HepG2 (cell line): Measurements from ENCODE around the gene CNOT1. TPM values are rescaled to one million over a fixed set of nuclear protein-coding genes. Genes with fewer than 3 reads are reported as not detected.

Source experiments
- ATAC-seq: fragments of 200-7000 bp; cut with Tn5 transposase; 3 replicates; pipeline ENCODE4 v1.9.1; 2020; ENCODE audit warnings: mild to moderate bottlenecking, moderate library complexity
- BruUV-seq: library from RNA; stranded (reverse); fragments of 400-500 nt; replicated peaks from 2 replicates; lab custom pipeline; 2021; lab: Mats Ljungman, UMichigan
- CTCF ChIA-PET: fragments of 300-600 bp; formaldehyde crosslinking; extraction: SDS; loops from one replicate; lab custom pipeline; 2021; ENCODE audit warnings: low total read pairs, inconsistent platforms, low intra/inter-chr PET ratio; lab: Yijun Ruan, JAX
- POLR2A ChIA-PET: fragments of 350-600 bp; sonication (Branson Sonifier 250); formaldehyde crosslinking; loops from one replicate; lab custom pipeline; 2020; ENCODE audit warnings: antibody characterized with exemption, inconsistent platforms; lab: Yijun Ruan, JAX
- DNase-seq: peaks from one replicate; pipeline ENCODE4 v3.0.0-alpha.2; 2015; ENCODE audit warnings: low spot score
- FAIRE-seq: peaks from 3 replicates; lab custom pipeline; 2011; peaks lifted over from hg19 to GRCh38; lab: Jason Lieb, UNC
- H2AFZ ChIP-seq: one replicate; pipeline ENCODE4 v1.6.1; 2011; ENCODE audit warnings: low read length, inconsistent platforms
- H3K27ac ChIP-seq: fragments of 300-600 bp; 3 replicates; pipeline ENCODE4 v1.8.0; 2011; ENCODE audit warnings: mixed run types, mild to moderate bottlenecking, mixed read lengths, low read length, inconsistent platforms; ENCODE audit not compliant: insufficient read depth; ENCODE audit errors: extremely low read length
- H3K27me3 ChIP-seq, 2 experiments: fragments of 200-600 bp in 1 of 2; 2 replicates in 1 of 2; 3 replicates in 1 of 2; pipeline versions ENCODE4 v1.6.0 to v1.8.0; 2011; ENCODE audit warnings: low read length in 2 of 2, mild to moderate bottlenecking in 2 of 2, moderate library complexity in 2 of 2, inconsistent platforms in 1 of 2; ENCODE audit not compliant: insufficient read depth in 2 of 2, control insufficient read depth in 1 of 2
- H3K36me3 ChIP-seq, 2 experiments: fragments of 200-600 bp in 1 of 2; replicated peaks in 1 of 2; 2 replicates in 1 of 2; 3 replicates in 1 of 2; pipeline versions ENCODE4 v1.5.1 to v1.8.0; 2011; ENCODE audit warnings: low read length in 2 of 2, inconsistent platforms in 1 of 2; ENCODE audit not compliant: insufficient read depth in 2 of 2, control insufficient read depth in 1 of 2
- H3K4me1 ChIP-seq: 2 replicates; pipeline ENCODE4 v1.5.1; 2012; ENCODE audit warnings: low read length, inconsistent platforms; ENCODE audit not compliant: insufficient read depth
- H3K4me2 ChIP-seq: 2 replicates; pipeline ENCODE4 v1.6.0; 2011; ENCODE audit warnings: low read depth, low read length, inconsistent platforms
- H3K4me3 ChIP-seq, 3 experiments: fragments of 200-600 bp in 1 of 3; sonication (generic), shearing (Covaris generic) in 1 of 3; replicated peaks in 1 of 3; 2 replicates each; pipeline ENCODE4 v1.5.1; 2011 to 2016; ENCODE audit warnings: low read length in 3 of 3, inconsistent platforms in 2 of 3, low read depth in 2 of 3, mild to moderate bottlenecking in 2 of 3, control low read depth in 1 of 3, mixed read lengths in 1 of 3; ENCODE audit not compliant: insufficient read depth in 1 of 3
- H3K79me2 ChIP-seq: one replicate; pipeline ENCODE4 v1.6.1; 2011; ENCODE audit warnings: low read length, inconsistent platforms; ENCODE audit not compliant: insufficient read depth
- H3K9ac ChIP-seq: 2 replicates; pipeline ENCODE4 v1.6.0; 2011; ENCODE audit warnings: mild to moderate bottlenecking, low read depth, low read length, inconsistent platforms; ENCODE audit not compliant: insufficient read depth
- H3K9me3 ChIP-seq: 2 replicates; pipeline ENCODE4 v1.5.1; 2012; ENCODE audit warnings: mild to moderate bottlenecking, low read length
- H4K20me1 ChIP-seq: 2 replicates; pipeline ENCODE4 v1.6.0; 2011; ENCODE audit warnings: inconsistent platforms, mild to moderate bottlenecking, low read length, moderate library complexity; ENCODE audit not compliant: insufficient read depth
- JDP2 ChIP-seq: sonication (generic); formaldehyde crosslinking; IDR thresholded peaks from 2 replicates; pipeline ENCODE4 v1.8.1; 2022; ENCODE audit warnings: missing genetic modification reagents, borderline replicate concordance
- NCOA1 ChIP-seq: sonication (generic); formaldehyde crosslinking; IDR thresholded peaks from 2 replicates; pipeline ENCODE4 v1.9.0; 2021; ENCODE audit warnings: missing genetic modification reagents
- TBX2 ChIP-seq: sonication (generic); formaldehyde crosslinking; IDR thresholded peaks from 2 replicates; pipeline ENCODE4 v1.5.0; 2020; ENCODE audit warnings: missing genetic modification reagents, mild to moderate bottlenecking, borderline replicate concordance
- ZNF235 ChIP-seq: sonication (generic); formaldehyde crosslinking; IDR thresholded peaks from 2 replicates; pipeline ENCODE4 v1.8.1; 2023; ENCODE audit warnings: mild to moderate bottlenecking, missing genetic modification reagents, borderline replicate concordance
- ZNF317 ChIP-seq: sonication (generic); formaldehyde crosslinking; IDR thresholded peaks from 2 replicates; pipeline ENCODE4 v1.5.0; 2020; ENCODE audit warnings: mild to moderate bottlenecking, missing genetic modification reagents
- ZNF350 ChIP-seq: sonication (generic); formaldehyde crosslinking; IDR thresholded peaks from 2 replicates; pipeline ENCODE4 v1.4.0; 2020; ENCODE audit warnings: mild to moderate bottlenecking, low read depth, missing genetic modification reagents, borderline replicate concordance
- WGBS: methylation state at CpG from one replicate; pipeline ENCODE4 v1.1.6; 2017; ENCODE audit warnings: low lambda C conversion rate; 5-methylcytosine and 5-hydroxymethylcytosine counted together
- in situ Hi-C: cut with HindIII; loops from 2 replicates; pipeline ENCODE4 v1.10.0; 2017; ENCODE audit warnings: low pct_unique_long_range_greater_than_20kb; ENCODE audit not compliant: extremely low pct_ligation_motif_present
- intact Hi-C: fragments of 100-400 bp; cut with micrococcal nuclease; formaldehyde crosslinking; loops from one replicate; pipeline ENCODE4 v1.10.0; 2022; ENCODE audit not compliant: unreplicated experiment
- polyA plus RNA-seq, 8 experiments: library from polyadenylated mRNA; depleted of rRNA in 3 of 8; stranded (reverse) in 7 of 8; unstranded in 1 of 8; fragments of >200 nt; fragmentation: Illumina TruSeq in 4 of 8; extraction: Trizol in 4 of 8; gene quantifications; 2 replicates each; pipeline versions ENCODE4 v1.2.1 to v1.2.3, GENCODE V29; 2011 to 2016; ENCODE audit warnings: low read depth in 4 of 8, missing spikeins in 1 of 8, mixed read lengths in 1 of 8; ENCODE audit not compliant: insufficient read depth in 1 of 8
- total RNA-seq, 5 experiments: library from RNA; depleted of rRNA; stranded (reverse); fragments of >200 nt; fragmentation: Illumina TruSeq; extraction: Trizol; gene quantifications; 2 replicates each; pipeline ENCODE4 v1.2.3, GENCODE V29; 2016; ENCODE audit warnings: low read depth in 1 of 5
- TF ChIP-seq, protein P1 (sequence below): sonication (generic); formaldehyde crosslinking; conservative IDR thresholded peaks from 2 replicates; pipeline ENCODE4 v1.5.0; 2020; ENCODE audit warnings: missing genetic modification reagents
- TF ChIP-seq, protein P2 (sequence below): sonication (generic); formaldehyde crosslinking; conservative IDR thresholded peaks from 2 replicates; pipeline ENCODE4 v1.4.0; 2020; ENCODE audit warnings: mild to moderate bottlenecking, missing genetic modification reagents, moderate library complexity
- TF ChIP-seq, protein P3 (sequence below): sonication (generic); formaldehyde crosslinking; IDR thresholded peaks from 2 replicates; pipeline ENCODE4 v1.5.1; 2020; ENCODE audit warnings: mild to moderate bottlenecking, missing genetic modification reagents, borderline replicate concordance
- TF ChIP-seq, protein P4 (sequence below): sonication (generic); formaldehyde crosslinking; IDR thresholded peaks from 2 replicates; pipeline ENCODE4 v1.8.1; 2023; ENCODE audit warnings: mild to moderate bottlenecking, moderate library complexity, missing genetic modification reagents
- TF ChIP-seq, protein P5 (sequence below): sonication (generic); formaldehyde crosslinking; IDR thresholded peaks from 2 replicates; pipeline ENCODE4 v1.9.0; 2021; ENCODE audit warnings: missing genetic modification reagents, mild to moderate bottlenecking, borderline replicate concordance

The CNOT1 gene
- total and polyA plus RNA-seq, 2 of the 13 experiments (the other 11 are each of a cell fraction or from before 2014, with no cell fraction given) = 188 to 232 TPM

DNA sequence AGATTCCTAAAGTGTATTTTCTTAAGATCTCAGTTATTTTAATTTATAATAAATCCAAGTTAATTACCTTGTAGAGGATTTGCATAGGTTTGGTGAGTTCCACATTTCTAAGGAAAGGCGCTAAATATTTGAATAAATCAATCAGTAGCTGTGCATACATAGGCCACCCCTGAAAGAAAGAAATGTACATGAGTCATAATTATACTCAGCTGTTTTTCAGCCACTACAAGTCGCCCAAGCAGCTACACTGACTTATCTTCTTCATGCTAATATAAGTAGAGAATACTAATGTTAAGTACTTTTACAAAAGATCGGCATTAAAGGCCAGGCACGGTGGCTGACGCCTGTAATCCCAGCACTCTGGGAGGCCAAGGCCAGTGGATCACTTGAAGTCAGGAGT, 99.4 kb downstream of the CNOT1 start:
- no peak for FAIRE-seq
- Histone ChIP-seq H3K4me2 (no peak overlapping the region), H3K27me3 (no peaks in the 10 kb centered on the region), H3K4me3 (no peak overlapping the region), H3K36me3 (peaks cover 39 to 90% of the 10 kb centered on the region in 2 experiments), H4K20me1 (no peaks in the 10 kb centered on the region), H2AFZ (no peak overlapping the region), H3K9ac (no peak overlapping the region), H3K4me1 (no peaks in the 10 kb centered on the region), H3K9me3 (no peaks in the 10 kb centered on the region), H3K79me2 (no peaks in the 10 kb centered on the region), H3K27ac (no peak overlapping the region)
- ATAC-seq = no peak
- POLR2A ChIA-PET = no interaction called here
- 96% methylated on average over 5 of the region's 5 CpGs for WGBS
- CTCF ChIA-PET = no interaction called here
- intact Hi-C loops (no loop called here), in situ Hi-C loops (loop anchor here (5.0 kb wide), 1 partner anchor 37 kb away; no protein-coding TSS in a partner anchor)
- BruUV-seq = no TSS peak
- no peak for DNase-seq
- TF ChIP-seq, protein P1, sequence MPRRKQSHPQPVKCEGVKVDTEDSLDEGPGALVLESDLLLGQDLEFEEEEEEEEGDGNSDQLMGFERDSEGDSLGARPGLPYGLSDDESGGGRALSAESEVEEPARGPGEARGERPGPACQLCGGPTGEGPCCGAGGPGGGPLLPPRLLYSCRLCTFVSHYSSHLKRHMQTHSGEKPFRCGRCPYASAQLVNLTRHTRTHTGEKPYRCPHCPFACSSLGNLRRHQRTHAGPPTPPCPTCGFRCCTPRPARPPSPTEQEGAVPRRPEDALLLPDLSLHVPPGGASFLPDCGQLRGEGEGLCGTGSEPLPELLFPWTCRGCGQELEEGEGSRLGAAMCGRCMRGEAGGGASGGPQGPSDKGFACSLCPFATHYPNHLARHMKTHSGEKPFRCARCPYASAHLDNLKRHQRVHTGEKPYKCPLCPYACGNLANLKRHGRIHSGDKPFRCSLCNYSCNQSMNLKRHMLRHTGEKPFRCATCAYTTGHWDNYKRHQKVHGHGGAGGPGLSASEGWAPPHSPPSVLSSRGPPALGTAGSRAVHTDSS (CRISPR knock-in tag) = no peak
- TF ChIP-seq JDP2 (no peak), ZNF235 (CRISPR knock-in tag) (no peak), TBX2 (CRISPR knock-in tag) (no peak), ZNF350 (CRISPR knock-in tag) (no peak), NCOA1 (CRISPR knock-in tag) (no peak), ZNF317 (CRISPR knock-in tag) (no peak)
- TF ChIP-seq, protein P2, sequence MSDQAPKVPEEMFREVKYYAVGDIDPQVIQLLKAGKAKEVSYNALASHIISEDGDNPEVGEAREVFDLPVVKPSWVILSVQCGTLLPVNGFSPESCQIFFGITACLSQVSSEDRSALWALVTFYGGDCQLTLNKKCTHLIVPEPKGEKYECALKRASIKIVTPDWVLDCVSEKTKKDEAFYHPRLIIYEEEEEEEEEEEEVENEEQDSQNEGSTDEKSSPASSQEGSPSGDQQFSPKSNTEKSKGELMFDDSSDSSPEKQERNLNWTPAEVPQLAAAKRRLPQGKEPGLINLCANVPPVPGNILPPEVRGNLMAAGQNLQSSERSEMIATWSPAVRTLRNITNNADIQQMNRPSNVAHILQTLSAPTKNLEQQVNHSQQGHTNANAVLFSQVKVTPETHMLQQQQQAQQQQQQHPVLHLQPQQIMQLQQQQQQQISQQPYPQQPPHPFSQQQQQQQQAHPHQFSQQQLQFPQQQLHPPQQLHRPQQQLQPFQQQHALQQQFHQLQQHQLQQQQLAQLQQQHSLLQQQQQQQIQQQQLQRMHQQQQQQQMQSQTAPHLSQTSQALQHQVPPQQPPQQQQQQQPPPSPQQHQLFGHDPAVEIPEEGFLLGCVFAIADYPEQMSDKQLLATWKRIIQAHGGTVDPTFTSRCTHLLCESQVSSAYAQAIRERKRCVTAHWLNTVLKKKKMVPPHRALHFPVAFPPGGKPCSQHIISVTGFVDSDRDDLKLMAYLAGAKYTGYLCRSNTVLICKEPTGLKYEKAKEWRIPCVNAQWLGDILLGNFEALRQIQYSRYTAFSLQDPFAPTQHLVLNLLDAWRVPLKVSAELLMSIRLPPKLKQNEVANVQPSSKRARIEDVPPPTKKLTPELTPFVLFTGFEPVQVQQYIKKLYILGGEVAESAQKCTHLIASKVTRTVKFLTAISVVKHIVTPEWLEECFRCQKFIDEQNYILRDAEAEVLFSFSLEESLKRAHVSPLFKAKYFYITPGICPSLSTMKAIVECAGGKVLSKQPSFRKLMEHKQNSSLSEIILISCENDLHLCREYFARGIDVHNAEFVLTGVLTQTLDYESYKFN (CRISPR knock-in tag) = no peak
- TF ChIP-seq, protein P3, sequence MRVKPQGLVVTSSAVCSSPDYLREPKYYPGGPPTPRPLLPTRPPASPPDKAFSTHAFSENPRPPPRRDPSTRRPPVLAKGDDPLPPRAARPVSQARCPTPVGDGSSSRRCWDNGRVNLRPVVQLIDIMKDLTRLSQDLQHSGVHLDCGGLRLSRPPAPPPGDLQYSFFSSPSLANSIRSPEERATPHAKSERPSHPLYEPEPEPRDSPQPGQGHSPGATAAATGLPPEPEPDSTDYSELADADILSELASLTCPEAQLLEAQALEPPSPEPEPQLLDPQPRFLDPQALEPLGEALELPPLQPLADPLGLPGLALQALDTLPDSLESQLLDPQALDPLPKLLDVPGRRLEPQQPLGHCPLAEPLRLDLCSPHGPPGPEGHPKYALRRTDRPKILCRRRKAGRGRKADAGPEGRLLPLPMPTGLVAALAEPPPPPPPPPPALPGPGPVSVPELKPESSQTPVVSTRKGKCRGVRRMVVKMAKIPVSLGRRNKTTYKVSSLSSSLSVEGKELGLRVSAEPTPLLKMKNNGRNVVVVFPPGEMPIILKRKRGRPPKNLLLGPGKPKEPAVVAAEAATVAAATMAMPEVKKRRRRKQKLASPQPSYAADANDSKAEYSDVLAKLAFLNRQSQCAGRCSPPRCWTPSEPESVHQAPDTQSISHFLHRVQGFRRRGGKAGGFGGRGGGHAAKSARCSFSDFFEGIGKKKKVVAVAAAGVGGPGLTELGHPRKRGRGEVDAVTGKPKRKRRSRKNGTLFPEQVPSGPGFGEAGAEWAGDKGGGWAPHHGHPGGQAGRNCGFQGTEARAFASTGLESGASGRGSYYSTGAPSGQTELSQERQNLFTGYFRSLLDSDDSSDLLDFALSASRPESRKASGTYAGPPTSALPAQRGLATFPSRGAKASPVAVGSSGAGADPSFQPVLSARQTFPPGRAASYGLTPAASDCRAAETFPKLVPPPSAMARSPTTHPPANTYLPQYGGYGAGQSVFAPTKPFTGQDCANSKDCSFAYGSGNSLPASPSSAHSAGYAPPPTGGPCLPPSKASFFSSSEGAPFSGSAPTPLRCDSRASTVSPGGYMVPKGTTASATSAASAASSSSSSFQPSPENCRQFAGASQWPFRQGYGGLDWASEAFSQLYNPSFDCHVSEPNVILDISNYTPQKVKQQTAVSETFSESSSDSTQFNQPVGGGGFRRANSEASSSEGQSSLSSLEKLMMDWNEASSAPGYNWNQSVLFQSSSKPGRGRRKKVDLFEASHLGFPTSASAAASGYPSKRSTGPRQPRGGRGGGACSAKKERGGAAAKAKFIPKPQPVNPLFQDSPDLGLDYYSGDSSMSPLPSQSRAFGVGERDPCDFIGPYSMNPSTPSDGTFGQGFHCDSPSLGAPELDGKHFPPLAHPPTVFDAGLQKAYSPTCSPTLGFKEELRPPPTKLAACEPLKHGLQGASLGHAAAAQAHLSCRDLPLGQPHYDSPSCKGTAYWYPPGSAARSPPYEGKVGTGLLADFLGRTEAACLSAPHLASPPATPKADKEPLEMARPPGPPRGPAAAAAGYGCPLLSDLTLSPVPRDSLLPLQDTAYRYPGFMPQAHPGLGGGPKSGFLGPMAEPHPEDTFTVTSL (CRISPR knock-in tag) = no peak
- TF ChIP-seq, protein P4, sequence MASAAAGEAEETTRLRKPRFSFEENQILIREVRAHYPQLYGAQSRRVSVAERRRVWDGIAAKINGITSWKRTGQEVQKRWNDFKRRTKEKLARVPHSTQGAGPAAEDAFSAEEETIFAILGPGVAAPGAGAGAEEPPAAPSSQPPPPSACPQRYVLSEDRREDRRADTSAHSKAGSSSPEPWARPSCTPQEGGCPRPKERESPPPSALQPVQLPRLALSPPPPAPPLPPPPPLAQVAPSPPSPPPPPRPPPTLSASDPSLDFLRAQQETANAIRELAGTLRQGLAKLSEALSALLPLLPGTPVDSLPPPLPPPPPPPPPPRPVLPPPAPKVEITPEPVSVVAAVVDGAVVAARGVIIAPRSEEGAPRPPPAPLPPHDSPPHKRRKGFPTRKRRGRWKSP (CRISPR knock-in tag) = no peak
- TF ChIP-seq, protein P5, sequence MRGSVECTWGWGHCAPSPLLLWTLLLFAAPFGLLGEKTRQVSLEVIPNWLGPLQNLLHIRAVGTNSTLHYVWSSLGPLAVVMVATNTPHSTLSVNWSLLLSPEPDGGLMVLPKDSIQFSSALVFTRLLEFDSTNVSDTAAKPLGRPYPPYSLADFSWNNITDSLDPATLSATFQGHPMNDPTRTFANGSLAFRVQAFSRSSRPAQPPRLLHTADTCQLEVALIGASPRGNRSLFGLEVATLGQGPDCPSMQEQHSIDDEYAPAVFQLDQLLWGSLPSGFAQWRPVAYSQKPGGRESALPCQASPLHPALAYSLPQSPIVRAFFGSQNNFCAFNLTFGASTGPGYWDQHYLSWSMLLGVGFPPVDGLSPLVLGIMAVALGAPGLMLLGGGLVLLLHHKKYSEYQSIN = no peak
